Epidermal melanocyte (primary cell): Measurements from ENCODE around the gene TMEM61.
A peak's percentile ranks its signal among the peaks of the same experiment; 100 is the strongest.

Experiments used
- DNase-seq: peaks from one replicate; pipeline ENCODE4 v3.0.0; 2011; ENCODE audit warnings: low spot score; ENCODE audit not compliant: insufficient read length

Gene TMEM61

DNA sequence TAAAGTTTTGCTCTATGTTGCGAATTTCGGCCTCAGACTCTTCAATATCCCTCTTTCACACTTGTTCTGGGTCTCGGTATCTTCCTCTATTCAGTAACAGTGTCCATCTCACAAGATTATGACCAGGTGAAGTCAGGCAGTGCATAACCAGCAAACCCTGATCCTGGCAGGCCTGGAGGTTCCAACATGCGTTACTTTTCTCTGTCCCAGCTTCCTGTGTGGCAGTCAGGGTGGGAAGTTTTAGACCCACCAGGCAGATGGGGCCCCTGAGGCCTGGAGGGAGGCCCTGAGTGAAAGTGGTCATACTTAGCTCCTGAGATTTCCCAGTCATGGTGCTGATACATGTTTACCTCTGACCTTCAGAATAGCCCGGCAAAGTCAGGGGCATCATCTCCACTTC lies 5.1 kb downstream of the TMEM61 start:
- DNase-seq, result no peak

DNA sequence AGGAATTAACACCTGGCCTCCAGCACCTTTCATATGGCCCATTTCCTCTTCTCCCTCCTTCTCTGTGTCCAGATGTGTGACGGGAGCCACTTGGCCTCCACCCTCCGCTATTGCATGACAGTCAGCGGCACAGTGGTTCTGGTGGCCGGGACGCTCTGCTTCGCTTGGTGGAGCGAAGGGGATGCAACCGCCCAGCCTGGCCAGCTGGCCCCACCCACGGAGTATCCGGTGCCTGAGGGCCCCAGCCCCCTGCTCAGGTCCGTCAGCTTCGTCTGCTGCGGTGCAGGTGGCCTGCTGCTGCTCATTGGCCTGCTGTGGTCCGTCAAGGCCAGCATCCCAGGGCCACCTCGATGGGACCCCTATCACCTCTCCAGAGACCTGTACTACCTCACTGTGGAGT lies 5.6 kb downstream of the TMEM61 start:
- no peak for DNase-seq

DNA sequence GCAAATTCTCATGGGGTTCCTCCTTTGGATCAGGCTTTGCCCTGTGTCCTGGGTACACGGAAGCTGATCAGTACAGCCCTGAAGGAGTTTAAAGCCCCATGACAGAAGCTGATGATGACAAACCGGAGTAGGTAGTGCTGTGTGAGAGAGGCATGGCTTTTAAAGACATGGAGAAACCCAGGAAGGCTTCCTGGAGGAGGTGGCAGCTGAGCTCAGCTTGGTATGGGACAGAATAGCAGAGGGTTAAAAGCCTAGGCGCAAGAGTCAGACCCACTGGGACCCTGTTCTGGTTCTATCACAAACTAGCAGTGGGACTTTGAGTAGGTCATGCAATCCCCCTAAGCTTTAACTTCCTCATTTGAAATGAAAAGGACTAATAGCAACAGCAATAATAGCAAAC lies 6.1 kb downstream of the TMEM61 start:
- DNase-seq, result no peak

DNA sequence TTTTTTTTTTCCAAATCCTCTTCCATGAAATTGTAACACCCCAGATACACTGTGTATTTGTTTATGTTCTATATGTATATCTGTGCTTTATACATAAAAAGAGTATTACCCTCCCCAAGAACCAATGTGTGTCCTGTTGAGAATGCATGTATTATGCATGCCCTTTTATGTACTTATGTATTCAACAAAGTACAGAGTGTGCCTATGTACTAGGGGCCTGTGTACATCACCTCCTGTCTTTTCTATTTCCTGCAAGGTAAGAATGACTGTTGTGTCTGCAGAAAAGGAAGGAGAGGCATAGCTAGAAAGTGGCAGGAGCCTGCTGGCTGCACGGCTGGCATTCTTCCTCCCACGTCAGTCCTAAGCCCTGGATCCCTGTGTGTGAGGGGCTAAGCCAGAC lies 7.0 kb downstream of the TMEM61 start:
- DNase-seq, result no peak

DNA sequence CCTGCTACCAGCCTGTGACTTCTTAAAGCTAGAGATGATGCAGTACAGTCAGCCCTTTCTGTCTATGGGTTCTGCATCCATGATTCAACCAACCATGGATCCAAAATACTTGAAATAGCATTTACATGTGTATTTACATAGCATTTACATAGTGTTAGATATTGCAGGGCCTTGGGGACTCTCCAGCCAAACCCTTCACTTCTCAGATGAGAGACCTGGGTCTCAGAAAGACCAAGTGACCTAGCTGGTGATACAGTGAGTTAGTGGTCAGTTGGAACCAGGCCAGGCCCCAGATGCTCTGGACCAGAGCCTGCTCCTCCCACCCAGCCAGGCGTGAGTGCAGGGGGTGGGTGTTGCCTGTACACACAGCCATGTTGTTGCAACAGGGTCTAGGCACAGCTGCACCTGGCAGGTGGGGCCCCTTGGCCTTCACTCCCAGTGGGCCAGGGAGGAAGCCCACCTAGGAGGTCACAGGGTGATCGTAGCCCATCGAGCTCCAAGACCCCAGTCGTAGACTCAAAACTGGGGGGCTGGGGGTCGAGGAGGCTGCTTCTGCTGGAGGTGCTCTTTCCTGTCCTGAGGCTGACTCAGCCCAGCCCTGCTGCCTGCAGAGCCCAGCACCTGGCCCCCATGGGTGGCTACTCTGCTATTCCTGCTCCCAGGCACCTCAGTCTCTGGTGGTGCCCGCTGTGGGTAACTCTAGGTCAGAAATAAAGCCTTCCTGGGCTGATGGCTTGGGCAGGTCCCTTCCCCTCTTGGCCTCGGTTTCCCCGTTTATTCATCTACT lies 7.7 kb downstream of the TMEM61 start:
- no peak for DNase-seq

DNA sequence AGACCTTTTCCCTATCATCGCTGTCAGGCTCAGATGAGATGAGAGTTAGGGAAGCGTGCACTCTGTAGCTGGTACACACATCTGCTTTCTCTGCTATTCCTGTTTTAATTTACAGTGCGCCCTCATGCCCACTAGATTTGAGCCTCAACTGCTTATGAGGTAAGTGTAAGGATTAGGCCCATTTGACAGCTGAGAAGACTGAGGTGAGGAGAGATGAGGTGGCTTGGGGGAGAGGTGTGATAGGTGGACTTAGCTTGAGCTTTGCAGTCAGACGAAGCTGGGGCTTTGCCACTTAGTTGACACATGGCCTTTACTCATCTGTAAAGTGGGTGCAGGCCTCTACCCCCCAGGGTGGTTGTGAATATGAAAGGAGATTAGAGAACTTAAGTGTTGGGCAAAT lies 8.5 kb downstream of the TMEM61 start:
- DNase-seq, result no peak

DNA sequence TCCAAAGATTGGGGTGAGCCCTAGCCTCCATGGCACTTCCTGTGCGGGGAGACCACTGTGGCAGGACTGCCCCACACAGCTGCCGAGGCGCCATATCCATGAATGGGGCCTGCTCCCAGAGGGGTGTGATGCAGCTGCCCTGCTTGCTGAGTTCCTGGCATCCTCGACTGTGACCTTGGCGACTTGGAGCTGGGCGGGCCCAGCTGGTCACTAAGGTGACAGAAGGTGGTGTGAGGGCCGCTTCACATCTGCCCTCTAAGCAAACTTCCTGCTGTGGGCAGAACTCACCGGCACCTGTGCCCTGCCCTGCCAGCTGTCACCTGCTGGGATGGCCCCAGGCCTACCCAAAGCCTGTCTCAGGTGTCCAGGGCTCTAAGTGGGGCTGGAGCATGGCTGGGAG lies 9.0 kb downstream of the TMEM61 start:
- no peak for DNase-seq

DNA sequence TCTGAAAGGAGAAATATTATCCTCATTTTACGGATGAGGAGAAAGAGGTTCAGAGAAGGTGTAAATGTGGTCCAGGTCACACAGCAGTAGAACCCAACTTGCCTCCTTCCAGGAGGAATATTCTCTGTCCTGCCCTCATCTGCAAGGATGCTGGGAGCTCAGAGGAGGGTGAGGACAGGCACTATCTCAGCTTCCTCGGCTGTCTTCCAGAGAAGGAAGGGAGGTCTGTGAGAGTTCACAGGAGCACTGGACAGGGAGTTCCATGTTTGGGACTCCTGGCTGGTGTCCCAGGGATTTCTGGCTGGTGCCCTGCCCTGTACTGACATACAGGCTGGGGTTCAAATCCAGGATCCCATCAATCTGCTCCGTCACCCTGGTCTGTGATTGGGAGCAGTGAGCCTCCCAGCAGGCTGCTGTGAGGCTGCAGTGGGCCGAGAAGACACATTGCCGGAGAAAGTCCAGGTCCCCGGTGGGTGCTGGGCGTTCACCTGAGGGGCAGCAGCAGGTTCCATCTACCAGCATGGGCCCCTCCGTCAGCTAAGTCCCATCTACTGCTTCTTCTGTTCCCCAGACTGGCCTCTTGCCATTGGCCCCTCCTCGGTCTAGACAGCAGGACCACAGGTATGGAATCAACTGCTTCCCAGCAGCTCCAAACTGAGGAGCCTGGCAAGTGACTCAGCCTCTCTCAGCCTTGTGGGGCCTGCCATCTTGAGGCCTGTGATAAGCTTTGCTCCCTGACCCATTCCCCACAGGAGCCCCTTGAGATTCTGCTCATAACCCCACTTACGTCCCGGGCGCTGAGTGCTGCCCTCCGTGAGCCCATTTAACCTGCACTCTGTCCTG lies 9.8 kb downstream of the TMEM61 start:
- DNase-seq, result no peak

DNA sequence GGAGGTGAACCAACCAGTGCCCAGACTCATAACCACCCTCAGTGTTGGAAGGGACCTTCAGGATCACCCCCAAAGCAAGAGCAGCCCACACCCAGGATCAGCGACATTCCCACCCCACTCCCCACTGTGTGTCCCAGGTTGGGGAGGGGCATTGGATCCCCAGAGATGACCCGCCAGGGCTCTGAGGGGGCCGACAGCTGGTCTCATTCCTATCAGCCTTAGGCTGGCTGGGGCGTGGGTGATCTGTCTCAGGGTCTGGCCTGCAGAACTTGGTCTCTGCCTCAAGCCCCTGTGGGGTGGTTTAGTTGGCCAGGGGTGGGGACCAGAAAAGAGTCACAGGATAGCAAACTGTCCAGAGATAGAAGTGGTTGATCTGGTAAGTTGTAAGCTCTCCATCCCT lies 10.5 kb downstream of the TMEM61 start:
- no peak for DNase-seq

DNA sequence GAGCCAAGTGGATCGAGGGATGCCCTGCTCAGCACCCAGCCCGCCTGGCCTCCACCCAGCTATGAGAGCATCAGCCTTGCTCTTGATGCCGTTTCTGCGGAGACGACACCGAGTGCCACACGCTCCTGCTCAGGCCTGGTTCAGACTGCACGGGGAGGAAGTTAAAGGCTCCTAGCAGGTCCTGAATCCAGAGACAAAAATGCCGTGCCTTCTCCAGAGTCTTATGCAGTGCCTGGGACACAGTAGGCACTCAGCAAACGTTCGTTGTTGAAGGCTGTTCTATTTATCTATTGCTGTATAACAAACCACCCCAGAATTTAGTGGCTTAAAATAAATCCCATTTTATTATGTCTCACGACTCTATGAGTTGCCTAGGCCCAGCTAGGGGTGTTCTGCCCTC lies 11.5 kb downstream of the TMEM61 start:
- no peak for DNase-seq

DNA sequence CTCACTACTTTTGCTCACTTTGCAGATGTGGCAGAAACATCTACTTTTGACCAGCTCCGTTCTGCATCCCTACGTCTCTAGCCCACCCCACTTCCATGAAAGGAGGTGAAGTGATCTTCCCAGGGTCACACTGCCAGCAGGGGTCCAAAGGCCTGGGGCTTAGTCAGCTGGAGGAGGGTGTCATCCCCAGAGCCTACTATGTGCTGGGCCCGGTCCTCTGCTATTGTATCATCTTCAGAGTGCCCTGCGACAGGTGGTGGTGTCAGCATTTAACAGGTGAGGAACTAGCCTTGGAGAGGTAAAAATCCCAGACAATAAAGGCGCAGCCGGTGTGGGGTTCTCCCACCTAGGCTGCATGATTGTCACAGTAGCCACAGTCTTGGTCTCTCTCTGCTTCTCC lies 12.7 kb downstream of the TMEM61 start:
- no peak for DNase-seq

DNA sequence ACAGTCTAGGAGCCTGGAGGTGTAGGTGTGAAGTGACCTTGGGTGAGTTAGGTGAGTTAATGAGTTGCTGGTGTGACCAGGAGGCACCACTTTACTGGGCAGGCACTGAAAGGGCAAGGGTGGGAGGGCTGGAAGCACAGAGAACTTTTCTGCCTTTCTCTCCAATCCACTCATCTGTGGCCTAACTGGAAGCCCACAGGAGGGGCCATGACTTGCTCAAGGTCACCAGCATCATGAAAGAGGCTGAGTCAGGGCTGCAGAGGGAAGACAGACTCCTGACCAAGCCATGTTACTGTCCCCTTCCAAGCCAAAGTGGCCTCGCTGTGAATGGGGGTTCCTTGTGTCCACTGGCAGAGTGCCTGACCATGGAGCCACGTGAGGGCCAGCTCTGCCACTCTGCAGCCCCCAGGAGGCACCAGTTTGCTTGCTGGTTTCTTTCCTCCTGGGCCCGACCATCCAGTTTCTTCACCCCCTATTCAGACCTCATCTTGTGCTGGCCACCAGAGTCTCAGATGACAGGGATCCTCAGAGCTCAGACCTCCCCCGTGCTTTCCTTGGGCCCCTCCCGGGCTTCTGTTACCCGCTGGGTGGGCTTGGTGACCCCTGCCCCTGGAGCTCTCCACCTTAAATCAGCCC lies 14.0 kb downstream of the TMEM61 start:
- DNase-seq, result no peak

DNA sequence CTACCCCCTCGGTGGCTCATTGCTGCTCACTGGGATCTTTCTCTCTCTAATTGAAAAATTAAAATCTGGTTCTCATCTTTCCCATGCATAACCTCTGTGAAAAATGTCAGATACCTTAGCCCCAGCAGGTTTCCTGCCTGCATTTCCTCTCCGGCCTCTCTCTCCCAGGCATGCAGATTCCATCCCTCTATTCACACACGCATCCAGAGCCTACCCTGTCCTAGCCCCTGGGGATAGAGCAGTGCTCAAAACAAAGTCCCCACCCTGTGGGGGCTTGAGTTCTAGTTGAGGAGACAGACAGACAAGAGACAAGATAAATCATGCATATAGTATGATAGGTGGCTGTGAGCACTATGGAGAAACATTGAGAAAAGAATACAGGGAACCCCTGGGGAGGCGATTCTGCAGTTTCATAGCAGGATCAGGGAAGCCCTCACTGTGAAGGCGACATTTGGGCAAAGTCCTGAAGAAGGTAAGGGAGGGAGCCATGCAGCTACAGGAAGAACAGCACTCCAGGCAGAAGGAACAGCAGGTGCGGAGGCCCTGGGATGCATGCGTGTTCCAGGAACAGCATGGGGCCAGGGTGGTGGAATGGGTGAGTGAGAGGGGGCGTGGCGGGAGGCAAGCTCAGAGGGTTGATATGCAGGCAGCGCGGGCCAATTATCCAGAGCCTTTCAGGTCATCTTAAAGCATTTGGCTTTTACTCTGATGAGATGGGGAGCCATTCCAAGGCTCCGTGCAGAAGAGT lies 14.8 kb downstream of the TMEM61 start:
- no peak for DNase-seq

DNA sequence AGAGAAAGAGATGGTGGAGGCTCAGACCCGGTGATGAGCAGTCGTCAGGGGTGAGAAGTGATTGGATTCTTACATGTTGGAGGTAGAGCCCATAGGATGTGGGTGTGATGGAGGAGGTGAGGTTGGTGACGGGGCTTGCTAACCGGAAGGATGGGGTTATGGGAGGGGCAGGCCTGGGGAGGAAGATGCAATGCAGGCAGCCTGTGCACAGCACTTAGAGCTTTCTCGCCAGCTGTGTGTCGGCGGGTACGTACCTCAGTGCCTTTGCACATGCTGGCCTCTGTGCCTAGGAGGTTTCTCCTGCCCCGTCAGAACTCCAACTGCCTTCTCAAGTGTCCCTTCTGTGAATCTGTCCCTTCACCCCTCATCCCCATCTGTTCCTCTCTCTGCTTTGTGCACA lies 15.4 kb downstream of the TMEM61 start:
- no peak for DNase-seq

DNA sequence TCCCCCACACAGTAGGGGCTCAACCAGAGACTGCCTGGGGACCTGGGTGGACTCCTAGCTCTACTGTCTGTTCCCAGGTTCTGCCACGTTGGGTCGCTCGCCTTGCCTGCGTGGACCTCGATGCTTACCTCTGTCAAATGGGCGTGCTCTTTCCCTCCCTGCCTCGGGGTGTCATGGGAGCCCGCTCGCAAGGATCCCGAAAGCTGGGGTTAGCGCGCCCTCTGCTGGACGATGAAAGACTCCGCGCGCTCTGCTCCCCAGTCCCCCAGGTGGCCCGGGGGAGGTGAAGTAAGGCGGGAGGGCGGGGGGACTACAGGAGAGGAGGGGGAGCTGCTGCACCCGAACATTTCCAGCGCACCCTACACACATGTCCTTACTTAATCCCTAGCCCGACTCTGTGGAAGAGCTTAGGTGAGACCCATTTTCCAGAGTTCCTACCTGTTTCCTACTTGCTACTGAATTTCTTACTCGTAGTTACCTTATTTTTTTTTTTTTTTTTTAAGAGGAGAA lies 16.0 kb downstream of the TMEM61 start:
- peak; percentile 88 for DNase-seq

DNA sequence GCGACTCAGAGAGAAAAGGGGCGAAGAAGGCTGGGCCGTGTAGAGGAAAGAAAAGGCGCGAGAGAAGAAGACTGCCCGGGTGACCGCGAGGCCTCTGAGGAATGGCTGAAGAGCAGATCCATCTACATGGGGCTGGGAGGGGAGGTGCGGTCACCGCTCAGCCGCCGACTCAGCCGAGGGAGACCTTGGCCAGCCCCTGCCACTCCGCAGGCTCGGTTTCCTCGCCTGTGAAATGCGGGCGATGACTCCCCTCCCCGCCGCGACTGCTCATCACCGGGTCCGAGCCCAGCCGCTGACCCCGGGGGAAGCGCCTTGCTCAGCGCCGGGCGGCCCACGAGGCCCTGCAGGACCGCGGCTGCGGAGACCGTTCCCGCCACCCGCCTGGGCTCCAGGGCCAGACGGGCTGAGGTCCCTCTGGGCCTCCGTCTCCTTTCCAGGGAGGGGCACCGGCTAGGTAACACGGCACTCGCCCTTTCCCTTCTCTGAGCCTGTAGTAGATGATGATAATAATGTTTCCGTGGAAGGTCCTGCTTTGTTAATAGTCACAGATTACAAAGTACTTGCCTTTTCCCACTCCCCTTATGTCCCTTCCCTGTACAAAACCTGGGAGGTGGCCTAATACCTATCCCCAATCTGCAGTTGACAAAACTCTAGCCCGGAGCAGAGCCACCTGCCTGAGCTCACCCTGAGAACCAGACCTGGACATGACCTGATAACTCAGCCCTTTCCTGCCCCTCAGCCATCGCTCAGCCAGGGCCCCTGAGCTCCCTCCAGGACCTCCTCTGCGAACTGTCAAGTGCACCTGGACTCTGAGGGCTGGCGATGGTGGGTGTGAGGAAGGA lies 16.7 kb downstream of the TMEM61 start:
- DNase-seq, result no peak

DNA sequence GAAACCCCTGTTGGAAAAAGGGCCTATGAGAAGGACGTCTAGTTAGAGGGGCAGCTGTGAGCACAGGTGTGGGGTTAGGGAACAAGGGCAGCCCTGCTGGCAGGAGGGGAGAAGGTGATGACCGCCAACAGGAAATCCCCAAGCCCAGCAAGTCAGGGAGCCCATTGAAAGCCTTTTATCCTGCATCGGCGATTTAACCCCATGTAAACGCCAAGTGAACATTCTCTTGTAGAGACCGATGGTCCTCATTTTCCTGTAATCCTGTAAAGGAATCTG lies 17.2 kb downstream of the TMEM61 start:
- DNase-seq, result no peak

DNA sequence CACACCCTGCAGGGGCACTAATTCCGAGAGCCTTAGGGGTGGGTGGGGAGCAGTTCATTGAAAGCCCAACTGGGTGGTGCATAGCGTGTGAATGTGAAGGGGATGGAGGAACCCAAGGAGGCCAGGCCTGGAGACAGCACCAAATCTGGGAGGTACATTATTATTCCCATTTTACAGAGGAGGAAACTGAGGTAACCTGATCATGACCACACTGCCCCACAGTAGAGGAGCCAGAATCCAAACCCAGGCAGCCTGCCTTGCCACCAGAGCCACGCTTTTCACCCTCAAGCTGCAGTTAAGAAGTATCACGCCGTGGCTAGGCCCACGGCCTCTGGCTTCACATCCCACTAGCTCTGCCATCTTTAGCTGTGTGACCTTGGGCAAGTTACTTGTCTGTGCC lies 17.7 kb downstream of the TMEM61 start:
- DNase-seq, result no peak

DNA sequence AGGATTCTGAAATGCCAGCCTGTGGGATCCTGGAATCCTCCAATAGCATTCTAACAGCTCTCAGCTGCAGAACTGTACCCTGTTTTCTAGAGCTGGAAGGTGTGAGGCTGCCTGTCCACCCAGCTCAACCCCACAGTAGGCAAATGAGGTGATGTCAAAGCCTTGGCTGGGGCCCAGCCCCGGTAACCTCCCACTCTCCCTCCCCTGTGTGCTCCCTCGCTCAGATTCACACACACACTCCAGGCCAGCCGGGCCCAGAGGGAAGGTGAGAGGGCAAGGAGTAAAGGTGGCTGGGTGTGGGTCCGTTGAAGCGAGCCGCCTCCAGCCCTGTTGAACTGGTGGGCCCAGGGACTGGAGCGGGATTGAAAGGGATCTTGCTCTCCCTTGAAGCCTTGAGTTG lies 18.2 kb downstream of the TMEM61 start, which contains the start of gene BSND:
Gene BSND, plus strand, starts transcription at position 257 of the 400 bp plus-strand sequence. CDS start 254 bp downstream, outside the sequence.
- no peak for DNase-seq
